Measurements from ENCODE around the gene RESF1. TPM values are rescaled to one million over a fixed set of nuclear protein-coding genes. Genes with fewer than 3 reads are reported as not detected.

Gene RESF1, protein sequence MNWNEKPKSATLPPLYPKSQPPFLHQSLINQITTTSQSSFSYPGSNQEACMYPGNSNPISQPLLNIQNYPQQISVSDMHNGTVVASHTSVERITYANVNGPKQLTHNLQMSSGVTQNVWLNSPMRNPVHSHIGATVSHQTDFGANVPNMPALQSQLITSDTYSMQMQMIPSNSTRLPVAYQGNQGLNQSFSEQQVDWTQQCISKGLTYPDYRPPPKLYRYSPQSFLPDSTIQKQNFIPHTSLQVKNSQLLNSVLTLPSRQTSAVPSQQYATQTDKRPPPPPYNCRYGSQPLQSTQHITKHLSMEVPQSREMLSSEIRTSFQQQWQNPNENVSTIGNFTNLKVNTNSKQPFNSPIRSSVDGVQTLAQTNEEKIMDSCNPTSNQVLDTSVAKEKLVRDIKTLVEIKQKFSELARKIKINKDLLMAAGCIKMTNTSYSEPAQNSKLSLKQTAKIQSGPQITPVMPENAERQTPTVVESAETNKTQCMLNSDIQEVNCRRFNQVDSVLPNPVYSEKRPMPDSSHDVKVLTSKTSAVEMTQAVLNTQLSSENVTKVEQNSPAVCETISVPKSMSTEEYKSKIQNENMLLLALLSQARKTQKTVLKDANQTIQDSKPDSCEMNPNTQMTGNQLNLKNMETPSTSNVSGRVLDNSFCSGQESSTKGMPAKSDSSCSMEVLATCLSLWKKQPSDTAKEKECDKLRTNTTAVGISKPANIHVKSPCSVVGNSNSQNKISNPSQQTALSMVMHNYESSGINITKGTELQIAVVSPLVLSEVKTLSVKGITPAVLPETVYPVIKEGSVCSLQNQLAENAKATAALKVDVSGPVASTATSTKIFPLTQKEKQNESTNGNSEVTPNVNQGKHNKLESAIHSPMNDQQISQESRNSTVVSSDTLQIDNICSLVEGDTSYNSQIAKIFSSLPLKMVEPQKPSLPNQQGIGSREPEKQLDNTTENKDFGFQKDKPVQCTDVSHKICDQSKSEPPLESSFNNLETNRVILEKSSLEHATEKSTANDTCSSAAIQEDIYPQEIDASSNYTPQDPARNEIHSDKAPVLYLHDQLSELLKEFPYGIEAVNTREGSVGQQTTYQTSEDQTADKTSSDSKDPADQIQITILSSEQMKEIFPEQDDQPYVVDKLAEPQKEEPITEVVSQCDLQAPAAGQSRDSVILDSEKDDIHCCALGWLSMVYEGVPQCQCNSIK (N-terminal part only)
- 61.9 to 68.4 TPM (median 65.3 TPM) in 3 replicates for total RNA-seq

DNA sequence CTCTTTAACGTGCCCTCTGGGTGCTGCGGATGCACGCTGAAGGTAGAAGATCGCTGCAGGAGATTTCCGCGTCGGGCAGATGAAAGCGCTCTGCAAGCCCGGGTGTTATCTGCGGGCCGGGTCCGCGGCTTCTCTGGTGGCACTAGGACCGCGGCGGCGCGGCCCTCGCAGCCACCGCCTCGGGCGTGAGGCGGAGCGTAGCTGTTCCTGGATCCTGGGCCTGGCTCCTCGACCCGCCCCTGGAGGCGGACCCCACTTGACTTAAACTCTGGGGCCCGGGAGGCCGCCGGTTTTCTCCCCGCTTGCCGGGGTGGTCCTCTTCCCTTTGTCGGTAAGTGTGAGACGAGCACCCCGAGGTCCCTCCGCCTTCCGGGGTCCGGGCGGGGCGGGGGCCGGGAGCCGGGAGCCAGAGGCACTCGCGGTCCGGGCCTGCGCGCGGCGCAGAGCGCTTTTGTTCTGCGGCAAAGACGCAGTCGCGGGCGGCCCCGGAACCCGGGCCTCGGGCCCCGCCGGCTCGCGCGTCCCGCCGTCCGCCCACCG, at the start of gene RESF1:
Gene RESF1 (plus strand): TSS at position 255 of the 540 bp plus-strand sequence. CDS start 21,541 bp downstream, outside the sequence.
- Mint-ChIP-seq H3K36me3 (peaks cover 30% of the 10 kb centered on the region), H3K9me3 (peaks cover 14% of the 10 kb centered on the region), H3K4me3 (peak within 1 kb of the TSS; percentile 94), H3K27ac (peak within 1 kb of the TSS; percentile 98), H3K27me3 (ENCODE audit: low read depth) (no peaks in the 10 kb centered on the region), H3K4me1 (peaks cover 40% of the 10 kb centered on the region)
- peak; percentile 68 to 83 for DNase-seq (ENCODE audit: low spot score in 2 of 2, unreplicated experiment in 2 of 2)
- TF ChIP-seq, protein P1, sequence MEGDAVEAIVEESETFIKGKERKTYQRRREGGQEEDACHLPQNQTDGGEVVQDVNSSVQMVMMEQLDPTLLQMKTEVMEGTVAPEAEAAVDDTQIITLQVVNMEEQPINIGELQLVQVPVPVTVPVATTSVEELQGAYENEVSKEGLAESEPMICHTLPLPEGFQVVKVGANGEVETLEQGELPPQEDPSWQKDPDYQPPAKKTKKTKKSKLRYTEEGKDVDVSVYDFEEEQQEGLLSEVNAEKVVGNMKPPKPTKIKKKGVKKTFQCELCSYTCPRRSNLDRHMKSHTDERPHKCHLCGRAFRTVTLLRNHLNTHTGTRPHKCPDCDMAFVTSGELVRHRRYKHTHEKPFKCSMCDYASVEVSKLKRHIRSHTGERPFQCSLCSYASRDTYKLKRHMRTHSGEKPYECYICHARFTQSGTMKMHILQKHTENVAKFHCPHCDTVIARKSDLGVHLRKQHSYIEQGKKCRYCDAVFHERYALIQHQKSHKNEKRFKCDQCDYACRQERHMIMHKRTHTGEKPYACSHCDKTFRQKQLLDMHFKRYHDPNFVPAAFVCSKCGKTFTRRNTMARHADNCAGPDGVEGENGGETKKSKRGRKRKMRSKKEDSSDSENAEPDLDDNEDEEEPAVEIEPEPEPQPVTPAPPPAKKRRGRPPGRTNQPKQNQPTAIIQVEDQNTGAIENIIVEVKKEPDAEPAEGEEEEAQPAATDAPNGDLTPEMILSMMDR (IDR thresholded peaks at IDR 0.05; ENCODE audit: unreplicated experiment), result no peak

DNA sequence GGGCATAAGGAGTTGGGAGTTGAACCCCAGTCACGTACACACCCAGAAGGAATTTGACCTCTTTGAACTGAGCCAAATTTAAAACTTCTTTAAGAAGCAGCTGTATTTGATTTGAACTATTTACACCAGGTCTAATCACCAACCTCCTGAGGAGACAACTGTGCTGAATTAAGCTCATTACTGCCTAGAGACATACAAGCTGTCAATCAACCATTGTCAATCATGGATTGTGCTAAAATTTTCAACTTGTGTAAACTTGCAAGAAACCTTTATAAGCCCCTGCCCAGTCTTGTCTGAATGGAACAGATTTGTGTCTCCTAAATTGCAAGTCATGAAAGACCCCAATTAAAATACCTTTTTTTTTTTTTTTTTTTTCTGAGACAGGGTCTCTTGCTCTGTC, 44.3 kb upstream of the RESF1 start:
- no peaks in the 10 kb centered on the region for H3K4me1 Mint-ChIP-seq

DNA sequence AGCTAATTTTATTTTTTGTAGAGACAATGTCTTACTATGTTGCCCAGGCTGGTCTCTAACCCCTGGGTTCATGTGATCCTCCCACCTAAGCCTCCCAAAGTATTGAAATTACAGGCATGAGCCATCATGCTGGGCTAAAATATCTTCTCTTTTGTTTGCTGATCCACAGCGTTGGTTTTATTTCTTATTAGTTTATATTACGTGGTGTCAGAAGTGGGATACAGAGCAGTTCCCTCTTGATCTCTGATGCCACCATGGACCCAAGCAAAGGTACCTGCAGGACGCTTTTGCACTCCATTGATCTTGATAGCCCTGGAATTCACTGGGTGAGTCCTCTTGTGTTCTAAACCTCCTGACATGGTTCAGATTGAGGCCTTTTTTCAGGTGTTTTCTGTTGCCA, 43.8 kb upstream of the RESF1 start:
- no peaks in the 10 kb centered on the region for H3K4me1 Mint-ChIP-seq
- H3K4me3 Mint-ChIP-seq, result no peak overlapping the region
- no peaks in the 10 kb centered on the region for H3K27me3 Mint-ChIP-seq (ENCODE audit: low read depth)
- peaks cover 12% of the 10 kb centered on the region for H3K9me3 Mint-ChIP-seq
- peaks cover 9% of the 10 kb centered on the region for H3K36me3 Mint-ChIP-seq
- DNase-seq (ENCODE audit: low spot score in 2 of 2, unreplicated experiment in 2 of 2), result no peak
- TF ChIP-seq, protein P1 (IDR thresholded peaks at IDR 0.05; ENCODE audit: unreplicated experiment), result no peak
- H3K27ac Mint-ChIP-seq, result no peak overlapping the region

More for the DNA sequence above, 44.3 kb upstream of the RESF1 start:
- DNase-seq (ENCODE audit: low spot score in 2 of 2, unreplicated experiment in 2 of 2), result no peak
- Mint-ChIP-seq H3K27me3 (ENCODE audit: low read depth) (no peaks in the 10 kb centered on the region), H3K9me3 (peaks cover 12% of the 10 kb centered on the region), H3K36me3 (peaks cover 9% of the 10 kb centered on the region), H3K4me3 (no peak overlapping the region), H3K27ac (no peak overlapping the region)
- TF ChIP-seq, protein P1 (IDR thresholded peaks at IDR 0.05; ENCODE audit: unreplicated experiment), result no peak

DNA sequence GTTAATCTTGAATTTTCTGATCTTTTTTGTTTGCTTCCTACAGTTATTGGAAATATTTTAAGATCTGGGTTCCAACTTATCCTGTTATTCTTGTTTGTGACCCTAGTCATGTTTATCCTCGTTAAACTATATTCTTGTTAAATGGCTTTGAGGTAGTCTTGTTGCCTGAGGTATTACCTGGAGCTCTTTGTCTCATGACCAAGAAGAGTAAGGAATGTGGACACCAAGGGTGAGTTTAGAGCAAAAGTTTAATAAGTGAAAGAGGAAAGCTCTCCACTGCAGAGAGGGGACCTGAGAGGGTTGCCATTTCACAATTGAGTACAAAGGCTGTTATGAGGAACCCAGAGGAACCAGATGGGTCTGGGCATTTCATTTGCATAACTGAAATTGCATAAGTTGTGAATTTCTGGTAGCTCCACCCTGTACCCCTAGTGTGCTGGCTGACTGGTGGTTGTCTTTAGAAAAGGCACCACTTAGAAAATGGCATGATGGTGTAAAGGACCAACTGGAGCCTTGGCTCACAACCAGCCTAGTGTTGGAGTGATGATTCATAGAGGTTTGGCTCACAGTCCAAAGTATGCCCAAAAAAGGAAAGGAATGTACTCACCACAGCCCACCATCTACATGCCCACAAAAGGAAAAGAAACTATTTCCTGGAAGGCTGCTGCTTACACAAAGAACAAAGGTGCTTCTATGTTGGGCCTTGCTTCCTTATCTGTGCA, 36.7 kb upstream of the RESF1 start:
- Mint-ChIP-seq H3K27me3 (ENCODE audit: low read depth) (no peaks in the 10 kb centered on the region), H3K36me3 (peaks cover 15% of the 10 kb centered on the region), H3K9me3 (peaks cover 32% of the 10 kb centered on the region), H3K4me3 (no peak overlapping the region), H3K27ac (no peak overlapping the region), H3K4me1 (no peaks in the 10 kb centered on the region)
- DNase-seq (ENCODE audit: low spot score in 2 of 2, unreplicated experiment in 2 of 2), result no peak
- TF ChIP-seq, protein P1 (IDR thresholded peaks at IDR 0.05; ENCODE audit: unreplicated experiment), result no peak

DNA sequence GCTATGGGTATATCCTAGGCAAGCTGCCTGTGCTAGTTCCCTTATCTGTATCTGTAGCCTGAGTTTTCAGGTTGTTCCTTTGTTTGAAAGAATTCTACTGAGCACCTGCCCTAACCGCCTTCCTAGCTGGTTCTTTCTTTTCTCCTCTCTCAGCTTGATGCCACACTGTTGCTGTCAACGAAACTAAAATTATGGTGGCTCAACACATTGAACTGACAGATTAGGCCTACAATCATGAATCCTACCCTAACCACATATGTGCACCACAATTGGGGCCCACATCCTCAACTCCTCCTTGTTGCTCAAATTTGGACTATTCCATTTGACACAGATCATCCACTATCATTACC, 36.2 kb upstream of the RESF1 start:
- peaks cover 2% of the 10 kb centered on the region for H3K4me1 Mint-ChIP-seq
- no peaks in the 10 kb centered on the region for H3K27me3 Mint-ChIP-seq (ENCODE audit: low read depth)
- H3K27ac Mint-ChIP-seq, result no peak overlapping the region
- peaks cover 35% of the 10 kb centered on the region for H3K9me3 Mint-ChIP-seq
- peaks cover 17% of the 10 kb centered on the region for H3K36me3 Mint-ChIP-seq
- TF ChIP-seq, protein P1 (IDR thresholded peaks at IDR 0.05; ENCODE audit: unreplicated experiment), result no peak
- H3K4me3 Mint-ChIP-seq, result no peak overlapping the region
- DNase-seq (ENCODE audit: low spot score in 2 of 2, unreplicated experiment in 2 of 2), result no peak
